GM19463 (cell line): ENCODE results near the gene SOX5.
"Not testable (repeated sequence)": the region's sequence is repeated elsewhere in the genome, so short reads cannot be mapped to it uniquely, and the experiment has no call there.

Experiments
- ATAC-seq: cut with Tn5 transposase; IDR thresholded peaks from one replicate; pipeline ENCODE4 v1.9.1; 2021; ENCODE audit warnings: mild to moderate bottlenecking, moderate library complexity; ENCODE audit not compliant: unreplicated experiment

Gene SOX5

DNA sequence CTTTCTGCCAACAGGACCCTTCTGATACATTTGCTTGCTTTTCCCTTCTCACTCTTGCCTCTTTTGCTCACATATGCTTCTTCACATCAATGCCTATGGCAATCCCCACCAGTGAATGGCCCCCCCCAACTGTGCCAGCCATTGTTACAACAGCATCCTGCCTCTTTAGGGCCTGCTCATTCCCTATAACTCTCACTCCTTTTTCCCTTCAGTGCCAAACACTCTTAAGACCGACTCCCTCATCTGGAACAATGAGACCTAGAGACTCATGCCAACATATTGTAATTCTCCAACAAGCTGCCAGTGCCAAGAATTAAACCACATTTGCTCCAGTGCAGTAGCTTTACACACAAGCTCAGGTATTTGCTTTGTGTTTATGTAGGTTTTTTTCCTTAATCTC lies 189.0 kb downstream of the SOX5 start:
- no peak for ATAC-seq

GRCh38 chr12:23758608-23759007 lies 190.9 kb downstream of the SOX5 start:
- ATAC-seq: no peak

DNA sequence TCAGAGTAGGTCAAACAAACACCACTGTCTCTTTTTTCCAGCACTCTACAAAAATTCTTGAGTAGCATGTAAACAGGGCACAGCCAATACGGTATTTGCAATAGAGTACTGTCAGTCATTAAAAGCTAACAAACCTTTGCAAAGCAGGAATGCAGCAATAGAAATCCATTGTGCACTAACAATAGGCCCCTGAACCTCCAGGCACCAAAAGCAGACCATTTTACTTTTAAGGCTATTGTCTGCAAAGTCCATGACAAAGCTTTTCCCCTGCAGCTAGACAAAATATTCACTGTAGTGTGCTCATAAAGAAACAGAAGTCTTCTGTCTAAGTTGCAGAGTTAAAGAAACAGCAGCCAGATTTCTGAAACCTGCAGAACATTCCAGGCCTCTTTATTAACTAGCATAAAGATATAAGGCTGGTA lies 191.9 kb downstream of the SOX5 start:
- ATAC-seq: no peak

- no peak for ATAC-seq
Measured at GRCh38 chr12:23756416-23756815, 193.1 kb downstream of the SOX5 start.

- no peak for ATAC-seq
Measured at GRCh38 chr12:23753628-23754365, 195.7 kb downstream of the SOX5 start.

GRCh38 chr12:23752245-23752644 lies 197.2 kb downstream of the SOX5 start:
- no peak for ATAC-seq

GRCh38 chr12:23751641-23752040 lies 197.8 kb downstream of the SOX5 start:
- ATAC-seq: no peak

- ATAC-seq: no peak
Measured at GRCh38 chr12:23750923-23751322, 198.5 kb downstream of the SOX5 start.

DNA sequence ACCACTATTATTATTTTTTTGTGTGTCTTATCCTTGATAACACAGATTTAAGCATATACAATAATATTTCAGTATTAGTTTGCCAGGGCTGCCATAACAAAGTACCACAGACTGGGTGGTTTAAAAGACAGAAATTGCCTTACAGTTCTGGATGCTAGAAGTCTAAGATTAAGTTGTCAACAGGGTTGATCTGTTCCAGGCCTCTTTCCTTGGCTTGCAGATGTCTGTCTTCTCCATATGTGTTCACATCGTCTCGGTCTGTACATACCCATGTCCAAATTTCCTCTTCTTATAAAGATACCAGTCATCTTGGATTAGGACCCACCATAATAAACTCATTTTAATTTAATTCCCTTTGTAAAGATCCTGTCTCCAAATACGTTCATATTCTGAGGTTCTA lies 204.8 kb downstream of the SOX5 start:
- no peak for ATAC-seq

DNA sequence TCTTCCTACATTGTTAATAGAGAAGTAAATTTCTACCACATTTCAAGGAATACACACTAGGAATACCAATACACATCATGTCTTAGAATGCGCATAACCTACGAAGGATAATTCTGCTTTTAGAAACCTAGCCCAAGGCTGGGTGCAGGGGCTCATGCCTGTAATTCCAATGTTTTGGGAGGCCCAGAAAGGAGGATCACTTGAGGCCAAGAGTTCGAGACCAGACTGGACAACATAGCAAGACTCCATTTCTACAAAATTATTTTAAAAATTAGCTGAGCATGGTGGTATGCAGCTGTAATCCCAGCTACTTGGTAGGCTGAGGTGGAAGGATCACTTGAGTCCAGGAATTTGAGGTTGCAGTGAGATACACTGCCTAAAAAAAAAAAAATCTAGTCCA lies 206.9 kb downstream of the SOX5 start:
- ATAC-seq: no peak

- ATAC-seq: no peak
Measured at GRCh38 chr12:23731493-23731892, 218.0 kb downstream of the SOX5 start.

DNA sequence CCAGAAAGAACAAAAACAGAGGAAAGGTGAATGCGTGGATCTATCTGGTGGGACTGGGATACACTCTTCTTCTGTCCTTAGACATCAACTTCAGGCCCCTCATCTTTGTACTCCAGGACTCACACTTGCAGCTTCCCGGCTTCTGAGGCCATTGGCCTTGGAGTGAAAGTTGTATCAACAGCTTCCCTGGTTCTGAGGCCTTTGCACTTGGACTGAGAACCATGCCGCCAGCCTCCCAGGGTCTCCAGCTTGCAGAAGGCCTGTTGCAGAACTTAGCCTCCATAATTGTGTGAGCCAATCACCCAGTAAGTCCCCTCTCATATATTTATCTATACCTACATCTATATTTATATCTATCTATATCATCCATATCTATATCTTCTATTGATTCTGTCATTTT lies 218.4 kb downstream of the SOX5 start:
- ATAC-seq: no peak

- ATAC-seq: no peak
Measured at GRCh38 chr12:23729359-23729758, 220.1 kb downstream of the SOX5 start.

GRCh38 chr12:23726646-23727045 lies 222.8 kb downstream of the SOX5 start:
- no peak for ATAC-seq

DNA sequence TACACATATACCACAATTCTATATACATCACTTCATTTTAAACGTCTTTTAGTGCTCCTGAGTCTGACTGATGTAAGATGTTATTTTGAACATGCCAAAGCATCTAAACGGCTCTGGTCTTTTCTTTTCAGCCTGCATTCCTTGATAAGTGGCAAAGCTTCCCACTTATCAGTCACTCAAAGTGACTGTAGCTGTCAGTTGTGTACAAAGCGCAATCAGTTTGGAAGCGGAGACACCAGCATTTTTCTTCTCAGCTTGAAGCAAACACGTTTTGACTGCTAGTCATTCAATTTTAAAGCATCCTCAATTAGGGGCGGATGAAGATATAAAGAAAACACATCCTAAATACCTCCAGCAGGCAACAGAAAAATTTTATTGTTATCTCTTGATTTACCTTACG lies 226.8 kb downstream of the SOX5 start:
- ATAC-seq: no peak

DNA sequence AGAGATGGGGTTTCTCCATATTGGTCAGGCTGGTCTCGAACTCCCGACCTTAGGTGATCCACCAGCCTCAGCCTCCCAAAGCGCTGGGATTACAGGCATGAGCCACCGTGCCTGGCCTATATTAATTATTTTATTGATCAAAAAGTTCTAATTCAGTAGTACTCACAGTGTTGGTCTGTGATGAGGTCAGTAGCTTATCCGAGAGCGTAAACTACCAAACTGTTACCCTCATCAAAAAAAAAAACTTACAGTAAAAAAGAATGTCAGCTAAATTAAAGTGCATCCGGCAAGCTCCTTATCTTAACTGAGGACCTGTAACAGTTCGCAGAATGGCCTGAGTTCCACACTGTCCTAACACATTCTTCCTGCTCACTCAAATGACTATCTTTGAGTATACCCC lies 228.2 kb downstream of the SOX5 start:
- no peak for ATAC-seq

DNA sequence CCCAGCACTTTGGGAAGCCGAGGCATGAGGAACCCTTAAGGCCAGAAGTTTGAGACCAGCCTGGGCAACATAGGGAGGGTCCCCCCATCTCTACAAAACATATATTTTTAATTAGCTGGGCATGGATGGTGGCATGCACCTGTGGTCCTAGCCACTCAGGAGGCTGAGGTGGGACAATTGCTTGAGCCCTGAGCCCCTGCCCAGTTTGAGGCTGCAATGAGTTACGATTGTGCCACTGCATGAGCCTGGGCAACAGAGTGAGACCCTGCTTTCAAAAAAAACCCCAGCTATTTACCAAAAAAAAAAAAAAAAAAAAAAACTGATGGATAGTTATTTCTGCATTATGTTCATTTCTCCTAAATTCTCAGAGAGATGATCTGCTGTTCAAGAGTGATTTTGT lies 230.0 kb downstream of the SOX5 start:
- ATAC-seq: no peak

DNA sequence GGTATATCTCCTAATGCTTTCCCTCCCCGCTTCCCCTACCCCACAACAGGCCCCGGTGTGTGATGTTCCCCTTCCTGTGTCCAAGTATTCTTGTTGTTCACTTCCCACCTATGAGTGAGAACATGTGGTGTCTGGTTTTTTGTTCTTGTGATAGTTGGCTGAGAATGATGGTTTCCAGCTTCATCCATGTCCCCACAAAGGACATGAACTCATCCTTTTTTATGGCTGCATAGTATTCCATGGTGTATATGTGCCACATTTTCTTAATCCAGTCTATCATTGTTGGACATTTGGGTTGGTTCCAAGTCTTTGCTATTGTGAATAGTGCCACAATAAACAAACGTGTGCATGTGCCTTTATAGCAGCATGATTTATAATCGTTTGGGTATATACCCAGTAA lies 239.1 kb downstream of the SOX5 start:
- not testable (repeated sequence) for ATAC-seq

DNA sequence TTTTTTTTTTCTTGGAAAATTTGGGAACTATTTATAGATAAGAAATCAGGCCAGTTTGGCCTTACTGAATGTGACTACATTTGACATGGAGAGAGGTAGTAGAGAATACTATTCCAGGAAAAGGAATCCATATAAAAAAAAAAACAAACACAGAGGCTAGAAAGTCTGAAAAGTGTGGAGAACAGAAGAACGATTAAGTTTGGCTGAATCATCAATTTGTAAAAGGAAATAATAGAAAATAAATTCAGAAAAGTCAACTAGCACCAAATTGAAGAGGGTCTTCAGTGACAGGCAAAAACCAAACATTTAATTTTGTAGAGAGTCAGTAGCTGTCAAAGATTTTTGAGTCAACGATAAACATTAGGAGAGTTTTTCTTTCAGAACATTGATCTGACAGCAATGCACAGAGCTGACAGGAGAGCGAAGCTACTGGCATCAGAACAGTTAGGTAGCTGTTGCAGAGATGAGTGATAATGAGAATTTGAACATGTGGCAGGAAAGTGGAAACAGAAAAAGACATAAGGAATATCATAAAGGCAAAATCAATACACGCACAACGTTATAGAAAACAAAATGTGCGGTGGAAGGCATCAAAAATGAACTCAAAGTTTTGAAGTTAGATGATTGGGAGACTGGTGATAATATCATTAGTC lies 241.2 kb downstream of the SOX5 start:
- ATAC-seq: no peak

GRCh38 chr12:23707270-23707669 lies 242.2 kb downstream of the SOX5 start:
- no peak for ATAC-seq

GRCh38 chr12:23704992-23705943 lies 244.2 kb downstream of the SOX5 start:
- no peak for ATAC-seq

DNA sequence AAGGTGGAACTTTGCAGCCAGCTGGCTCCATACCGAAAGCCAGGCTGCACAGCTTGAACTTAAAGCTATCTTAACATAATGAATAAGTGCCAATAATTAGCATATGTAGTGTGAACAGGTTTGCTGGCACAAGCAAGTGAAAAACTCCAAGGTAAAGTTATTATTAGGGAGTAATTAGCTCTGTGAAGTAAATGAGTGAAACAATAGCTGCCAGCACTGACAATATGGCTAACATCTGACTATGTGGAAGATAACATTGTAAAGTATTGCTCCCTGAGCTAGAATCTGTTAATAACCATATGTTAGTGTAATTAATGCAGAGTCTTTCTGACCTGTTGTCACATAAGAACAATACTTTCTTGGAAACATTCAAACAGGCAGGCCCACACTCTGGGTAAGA lies 246.4 kb downstream of the SOX5 start:
- ATAC-seq: no peak
